Kidney (tissue), 14 donors: ENCODE measurements around the gene ZCCHC7. TPM values are rescaled to one million over a fixed set of nuclear protein-coding genes. Genes with fewer than 3 reads are reported as not detected.

Source experiments
- DNase-seq, 5 donors: peaks; one replicate each; pipeline ENCODE4 v3.0.0-alpha.2; 2013 to 2020
- FAIRE-seq: peaks from 2 replicates; lab custom pipeline; 2012; peaks lifted over from hg19 to GRCh38; lab: Jason Lieb, UNC
- H3K27ac ChIP-seq, 2 donors: one replicate each; pipeline ENCODE4 v1.7.0; 2013; ENCODE audit warnings: low read depth in 2 of 2, low read length in 2 of 2, inconsistent platforms in 1 of 2
- H3K27me3 ChIP-seq: one replicate; pipeline ENCODE4 v1.7.1; 2013; ENCODE audit warnings: low read length, inconsistent platforms; ENCODE audit not compliant: control insufficient read depth, insufficient read depth
- H3K36me3 ChIP-seq, 3 donors: one replicate each; pipeline versions ENCODE4 v1.7.0 to v1.7.1; 2013; ENCODE audit warnings: low read length in 3 of 3, control low read depth in 1 of 3, inconsistent platforms in 1 of 3; ENCODE audit not compliant: insufficient read depth in 3 of 3, control insufficient read depth in 2 of 3
- H3K4me1 ChIP-seq, 3 donors: one replicate each; pipeline versions ENCODE4 v1.7.0 to v1.7.1; 2013; ENCODE audit warnings: low read length in 3 of 3, inconsistent platforms in 1 of 3, low read depth in 1 of 3; ENCODE audit not compliant: control insufficient read depth in 2 of 3, insufficient read depth in 2 of 3
- H3K4me3 ChIP-seq, 3 donors: one replicate each; pipeline versions ENCODE4 v1.7.0 to v1.8.1; 2013; ENCODE audit warnings: low read length in 3 of 3, control low read depth in 1 of 3, inconsistent platforms in 1 of 3
- H3K9ac ChIP-seq, 3 donors: one replicate each; pipeline versions ENCODE4 v1.7.0 to v1.7.1; 2013; ENCODE audit warnings: low read length in 3 of 3, control low read depth in 1 of 3, inconsistent platforms in 1 of 3
- H3K9me3 ChIP-seq, 3 donors: one replicate each; pipeline versions ENCODE4 v1.7.0 to v1.7.1; 2013; ENCODE audit warnings: low read length in 3 of 3, control low read depth in 1 of 3, inconsistent platforms in 1 of 3; ENCODE audit not compliant: control insufficient read depth in 2 of 3, insufficient read depth in 1 of 3
- intact Hi-C: fragments of 100-400 bp; cut with DNase I; formaldehyde crosslinking; loops from one replicate; pipeline ENCODE4 v1.11.1; 2022
- polyA plus RNA-seq: library from polyadenylated mRNA; stranded (reverse); fragments of 350-450 nt; fragmentation: Illumina TruSeq; extraction: RNeasy Lipid Tissue Mini Kit (QIAGEN cat#74804); gene quantifications from one replicate; pipeline ENCODE4 v1.2.3, GENCODE V29; 2014; ENCODE audit warnings: low read depth, low replicate concordance; ENCODE audit not compliant: insufficient read depth
- total RNA-seq: library from RNA; stranded (reverse); fragmentation: NEBNext Ultra II Directional; extraction: Animal tissue kit (Norgen Biotek cat#: 25700); gene quantifications from one replicate; pipeline ENCODE4 v1.2.1, GENCODE V29; 2021
- TF ChIP-seq, protein P1 (sequence below): IDR thresholded peaks from 3 replicates; pipeline ENCODE4 v1.5.1; 2012; ENCODE audit warnings: mild to moderate bottlenecking, moderate library complexity, borderline replicate concordance; ENCODE audit not compliant: insufficient read depth; ENCODE audit errors: extremely low read depth
- donor health status: control.
- donor health status: control.
- donor health status: control.
- donor health status: control.
- donor health status: control.
- donor health status: DM: yes; HTN: yes; CAD: no.
- donor health status: Normal renal cell carcinoma (clear cell type).

Gene ZCCHC7
- total and polyA plus RNA-seq, 2 donors from 2014 or later = 7.2 to 22.3 TPM

GRCh38 chr9:37405764-37406380 lies 285.5 kb downstream of the ZCCHC7 start:
- intact Hi-C loops = no loop called here
- DNase-seq = peak in 1 of 5 donors; percentile 55
- Histone ChIP-seq H3K4me3 (no peak overlapping the region), H3K27ac (no peak overlapping the region), H3K4me1 (peaks cover 0 to 2% (median 0%) of the 10 kb centered on the region in 3 donors), H3K9ac (no peak overlapping the region), H3K36me3 (no peaks in the 10 kb centered on the region), H3K27me3 (no peaks in the 10 kb centered on the region), H3K9me3 (no peaks in the 10 kb centered on the region)
- TF ChIP-seq, protein P1, sequence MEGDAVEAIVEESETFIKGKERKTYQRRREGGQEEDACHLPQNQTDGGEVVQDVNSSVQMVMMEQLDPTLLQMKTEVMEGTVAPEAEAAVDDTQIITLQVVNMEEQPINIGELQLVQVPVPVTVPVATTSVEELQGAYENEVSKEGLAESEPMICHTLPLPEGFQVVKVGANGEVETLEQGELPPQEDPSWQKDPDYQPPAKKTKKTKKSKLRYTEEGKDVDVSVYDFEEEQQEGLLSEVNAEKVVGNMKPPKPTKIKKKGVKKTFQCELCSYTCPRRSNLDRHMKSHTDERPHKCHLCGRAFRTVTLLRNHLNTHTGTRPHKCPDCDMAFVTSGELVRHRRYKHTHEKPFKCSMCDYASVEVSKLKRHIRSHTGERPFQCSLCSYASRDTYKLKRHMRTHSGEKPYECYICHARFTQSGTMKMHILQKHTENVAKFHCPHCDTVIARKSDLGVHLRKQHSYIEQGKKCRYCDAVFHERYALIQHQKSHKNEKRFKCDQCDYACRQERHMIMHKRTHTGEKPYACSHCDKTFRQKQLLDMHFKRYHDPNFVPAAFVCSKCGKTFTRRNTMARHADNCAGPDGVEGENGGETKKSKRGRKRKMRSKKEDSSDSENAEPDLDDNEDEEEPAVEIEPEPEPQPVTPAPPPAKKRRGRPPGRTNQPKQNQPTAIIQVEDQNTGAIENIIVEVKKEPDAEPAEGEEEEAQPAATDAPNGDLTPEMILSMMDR = no peak
- no peak for FAIRE-seq

GRCh38 chr9:37406603-37407401 lies 286.4 kb downstream of the ZCCHC7 start:
- Histone ChIP-seq H3K9me3 (no peaks in the 10 kb centered on the region), H3K27me3 (no peaks in the 10 kb centered on the region), H3K36me3 (no peaks in the 10 kb centered on the region), H3K27ac (no peak overlapping the region), H3K9ac (no peak overlapping the region), H3K4me1 (peaks cover 0 to 2% (median 0%) of the 10 kb centered on the region in 3 donors), H3K4me3 (no peak overlapping the region)
- intact Hi-C loops = no loop called here
- DNase-seq (peak in 1 of 5 donors; percentile 20), FAIRE-seq (no peak)
- TF ChIP-seq, protein P1 = no peak

GRCh38 chr9:37407468-37407867 lies 287.1 kb downstream of the ZCCHC7 start:
- FAIRE-seq = no peak

More at GRCh38 chr9:37407468-37407867, 287.1 kb downstream of the ZCCHC7 start:
- no peak overlapping the region for H3K27ac ChIP-seq
- no peaks in the 10 kb centered on the region for H3K27me3 ChIP-seq
- peaks cover 0 to 4% (median 0%) of the 10 kb centered on the region in 3 donors for H3K4me1 ChIP-seq
- H3K4me3 ChIP-seq = no peak overlapping the region
- no peak for DNase-seq
- no peaks in the 10 kb centered on the region for H3K9me3 ChIP-seq
- no peak overlapping the region for H3K9ac ChIP-seq
- intact Hi-C loops = no loop called here
- TF ChIP-seq, protein P1 = no peak
- no peaks in the 10 kb centered on the region for H3K36me3 ChIP-seq

Other genes starting within 250 kb of the ZCCHC7 start
- gene PAX5, start 86.3 kb upstream of the ZCCHC7 start, total RNA-seq = 2.7 TPM
- gene PAX5, start 86.3 kb upstream of the ZCCHC7 start, polyA plus RNA-seq = not detected